Middle frontal gyrus (tissue), 1 donor: Measurements from ENCODE around the gene ORC5.

Experiments used
- DNase-seq: peaks from one replicate; pipeline ENCODE4 v3.0.0-alpha.2; 2015; ENCODE audit warnings: low spot score; ENCODE audit errors: extremely low spot score

Gene ORC5

DNA sequence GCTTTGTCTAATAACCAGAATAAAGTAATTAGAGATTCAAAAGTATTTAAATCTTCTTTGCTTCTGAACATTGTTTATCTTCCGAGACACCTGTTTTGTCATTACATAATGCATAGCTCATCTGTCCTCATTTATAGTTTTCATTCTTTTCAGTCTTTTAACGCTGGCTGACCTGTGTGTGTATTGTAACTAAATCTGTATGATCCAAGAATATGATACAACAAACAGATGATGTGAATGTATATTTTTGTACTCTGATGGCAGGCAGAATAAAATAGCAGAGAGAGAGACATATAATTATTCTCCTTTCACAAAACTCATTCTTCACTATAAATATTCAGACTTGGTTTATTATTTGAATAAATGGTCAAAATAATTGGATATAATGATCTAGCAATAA, 80.6 kb downstream of the ORC5 start:
- DNase-seq: no peak

DNA sequence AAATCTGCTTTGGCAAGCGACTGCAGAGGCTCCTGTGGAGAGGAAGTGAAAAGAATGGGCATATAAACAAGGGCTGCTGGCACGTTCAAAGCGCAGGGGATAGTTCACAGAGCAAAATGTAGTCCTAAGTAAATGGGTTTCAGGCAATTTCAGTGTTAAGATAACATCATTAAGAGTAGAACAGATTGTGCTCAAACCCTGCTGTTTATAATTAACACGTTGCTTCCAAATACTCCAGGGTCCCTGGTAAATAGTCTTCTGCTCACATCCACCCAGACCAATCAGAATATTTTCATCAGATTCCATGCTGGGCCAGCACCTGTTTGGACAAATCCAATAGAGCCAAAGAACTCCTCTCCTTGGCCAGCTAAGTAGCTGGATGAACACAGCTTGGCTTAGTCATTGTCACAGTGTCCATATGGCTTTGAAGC, 81.4 kb downstream of the ORC5 start:
- no peak for DNase-seq

DNA sequence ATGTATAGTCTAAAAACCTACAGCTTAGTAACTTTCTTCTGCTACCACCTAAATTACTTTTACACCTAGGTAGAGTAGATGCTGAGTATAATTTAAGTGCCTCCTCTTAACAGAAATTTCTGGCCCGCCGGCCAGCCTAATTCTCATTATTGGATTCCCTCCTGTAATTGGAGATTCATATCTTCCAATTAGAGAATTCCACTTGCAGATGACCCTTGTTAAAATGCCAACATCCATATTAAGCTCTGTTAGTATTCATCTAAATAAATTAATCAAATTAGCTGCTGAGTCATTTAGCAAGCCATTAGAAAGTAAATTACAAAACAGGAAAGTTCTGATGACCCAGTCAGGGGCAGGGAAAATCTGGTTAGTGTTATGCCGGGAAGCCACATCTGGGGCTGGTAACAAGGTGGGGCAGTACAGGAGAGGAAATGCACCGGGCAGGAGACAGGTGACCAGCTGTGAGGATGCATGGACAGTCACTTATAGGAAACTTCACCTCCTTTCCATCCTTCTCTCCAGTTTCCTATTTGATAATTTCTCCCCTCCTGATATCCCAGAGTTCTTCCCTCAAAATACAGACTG, 82.8 kb downstream of the ORC5 start:
- DNase-seq: no peak

DNA sequence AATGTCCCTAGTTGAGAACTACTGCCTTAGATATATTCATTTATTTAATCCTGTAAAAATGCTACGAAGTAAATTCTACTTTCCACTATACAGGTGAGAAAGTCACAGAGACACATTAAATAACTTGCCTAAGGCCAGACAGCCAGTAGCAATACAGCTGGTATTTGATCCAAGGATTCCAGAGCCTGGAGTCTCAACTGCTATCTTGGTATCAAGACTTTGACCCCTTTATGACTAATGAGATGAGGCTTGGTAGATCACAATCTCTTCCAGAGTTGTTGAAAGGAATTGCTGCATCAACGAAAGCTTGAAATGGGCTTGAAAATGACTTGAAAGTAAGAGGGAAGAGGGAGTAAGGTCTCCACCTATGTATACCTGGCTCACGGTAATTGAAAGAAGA, 83.3 kb downstream of the ORC5 start:
- no peak for DNase-seq

DNA sequence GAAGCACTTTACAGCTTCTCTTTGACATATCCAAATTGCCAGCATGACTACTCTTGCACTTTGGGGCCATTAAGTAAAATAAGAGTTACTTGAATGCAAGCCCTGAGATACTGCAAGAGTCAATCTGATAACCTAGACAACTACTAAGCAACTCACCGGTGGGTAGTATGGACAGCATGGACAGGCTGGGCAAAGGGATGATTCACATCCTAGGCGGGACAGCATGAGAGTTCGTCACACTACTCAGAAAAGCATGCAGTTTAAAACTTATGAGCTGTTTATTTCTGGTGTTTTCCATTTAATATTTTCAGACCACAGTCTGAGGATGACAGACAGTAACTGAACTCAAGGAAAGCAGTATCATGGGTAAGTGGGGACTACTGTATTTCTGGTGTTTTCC, 84.0 kb downstream of the ORC5 start:
- no peak for DNase-seq

DNA sequence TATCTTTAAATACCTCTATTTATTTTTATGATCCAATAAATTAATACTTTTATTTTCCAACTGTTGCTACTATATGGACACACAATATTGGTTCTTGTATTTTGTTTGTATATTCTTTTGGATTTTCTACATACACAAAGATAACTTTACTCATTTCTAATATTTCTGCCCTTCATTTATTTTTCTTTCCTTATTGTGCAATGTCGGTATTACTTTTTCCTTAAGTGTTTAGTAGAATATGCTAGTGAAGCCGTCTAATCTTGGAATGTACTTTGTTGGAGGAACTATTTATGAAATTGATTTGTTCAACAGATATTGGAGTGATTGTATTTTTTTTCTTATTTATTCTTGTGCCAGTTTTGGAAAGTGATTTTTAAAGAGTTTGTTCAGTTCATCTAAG, 94.0 kb downstream of the ORC5 start:
- no peak for DNase-seq

DNA sequence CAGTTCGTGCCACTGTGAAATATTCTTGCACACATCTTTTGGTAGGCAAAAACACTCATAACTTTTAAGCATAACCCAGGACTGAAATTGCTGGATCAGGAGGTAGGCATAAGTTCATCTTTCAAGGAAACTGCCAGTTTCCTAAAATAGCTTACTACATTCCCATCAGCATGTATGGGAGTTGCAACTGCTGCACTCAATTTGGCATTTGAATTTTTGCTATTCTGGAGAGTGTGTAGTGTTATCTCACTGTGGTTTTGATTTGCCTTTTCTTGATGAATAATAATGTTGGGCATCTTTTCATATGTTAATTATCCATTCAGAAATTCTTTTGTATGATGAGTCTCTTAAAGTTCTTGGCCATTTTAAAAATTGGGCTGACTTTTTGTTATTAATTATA, 95.2 kb downstream of the ORC5 start:
- DNase-seq: no peak

DNA sequence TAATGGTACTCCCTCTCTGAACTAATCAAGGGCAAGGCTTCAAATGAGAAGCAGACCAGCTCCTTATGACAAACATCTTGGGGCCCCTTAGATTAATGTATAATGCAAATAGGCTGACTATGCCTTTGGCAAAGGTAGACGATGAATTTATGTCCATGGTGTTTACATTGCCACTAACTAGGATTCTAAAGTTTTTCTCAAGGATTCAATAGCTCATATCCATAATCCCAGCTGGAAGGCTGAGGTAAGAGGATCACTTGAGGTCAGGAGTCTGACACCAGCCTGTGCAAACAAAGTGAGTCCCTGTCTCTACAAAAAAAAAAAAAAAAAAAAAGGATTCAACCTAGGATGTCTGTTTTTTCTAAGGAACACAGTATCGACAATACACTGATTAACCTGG, 96.5 kb downstream of the ORC5 start:
- no peak for DNase-seq

DNA sequence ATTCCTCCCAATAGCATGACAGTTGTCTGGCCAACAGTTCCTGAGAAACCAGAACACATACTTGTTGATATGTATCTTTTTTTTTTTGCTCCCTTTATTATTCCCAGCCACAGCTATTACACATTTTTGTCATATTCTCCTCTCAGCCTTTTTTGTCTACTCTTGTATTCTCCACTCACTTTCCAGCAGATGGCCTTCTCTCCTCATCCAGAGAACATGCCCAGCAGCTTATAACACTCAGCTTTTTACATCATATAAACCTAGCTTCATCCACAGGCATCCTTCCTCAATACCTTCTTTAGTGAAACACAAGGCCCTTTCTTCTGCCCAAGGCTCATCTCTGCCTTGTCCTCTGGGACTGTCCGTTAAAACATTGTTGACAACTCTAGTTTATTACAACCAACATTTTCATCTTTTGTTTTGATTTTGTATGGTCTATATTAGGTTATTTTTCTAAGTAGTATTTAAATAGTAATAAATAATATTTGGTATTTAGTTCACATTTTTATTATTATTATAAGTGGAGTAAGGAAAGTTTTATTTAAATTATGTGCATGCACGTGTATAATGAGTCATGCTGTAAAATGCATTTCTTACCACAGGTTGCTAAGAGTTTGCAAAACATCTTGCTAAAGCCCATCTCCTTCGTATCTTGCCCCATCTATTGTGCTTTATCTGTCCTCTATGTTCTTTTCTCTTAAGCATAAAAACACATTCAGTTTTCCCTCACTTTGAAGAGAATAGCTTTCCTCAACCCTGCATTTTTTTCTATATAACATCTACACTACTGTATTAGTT, 101.5 kb downstream of the ORC5 start:
- DNase-seq: no peak

DNA sequence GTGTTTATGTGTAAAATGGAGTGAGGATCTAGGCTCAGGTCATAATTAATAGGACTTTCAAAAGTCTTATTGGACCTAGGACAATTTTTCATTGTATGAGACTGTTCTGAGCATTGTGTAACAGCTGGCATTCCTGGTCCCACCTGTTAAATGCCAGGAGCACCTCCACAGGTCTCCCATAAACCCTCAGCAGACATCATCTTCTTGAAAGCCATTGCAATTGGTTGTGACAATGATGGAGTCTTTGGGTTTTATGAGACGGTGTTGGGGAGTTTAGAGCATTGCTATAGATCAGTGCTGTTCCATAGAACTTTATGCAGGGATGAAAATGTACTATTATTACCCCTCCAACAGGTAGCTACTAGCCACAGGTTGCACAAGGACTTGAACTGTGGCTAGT, 108.9 kb downstream of the ORC5 start:
- DNase-seq: no peak

DNA sequence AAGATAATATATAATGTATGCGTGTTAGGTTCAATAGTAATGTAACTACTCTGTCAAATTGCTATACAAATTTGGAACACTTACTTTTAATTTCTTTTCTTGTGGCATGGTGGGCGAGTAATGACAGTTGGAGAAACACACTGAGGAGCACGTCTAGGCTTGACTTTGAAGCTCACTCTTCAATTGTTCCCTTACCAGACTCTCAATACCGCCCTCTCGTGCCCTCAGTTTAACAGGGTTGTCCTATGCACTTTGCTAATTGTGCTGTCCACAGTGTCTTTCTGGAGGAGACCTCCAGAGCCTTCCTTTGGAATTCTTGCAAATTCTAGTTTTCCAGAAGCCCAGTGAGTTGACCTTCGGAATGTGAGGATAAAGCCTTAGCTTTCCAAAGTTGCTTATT, 111.1 kb downstream of the ORC5 start:
- DNase-seq: no peak

DNA sequence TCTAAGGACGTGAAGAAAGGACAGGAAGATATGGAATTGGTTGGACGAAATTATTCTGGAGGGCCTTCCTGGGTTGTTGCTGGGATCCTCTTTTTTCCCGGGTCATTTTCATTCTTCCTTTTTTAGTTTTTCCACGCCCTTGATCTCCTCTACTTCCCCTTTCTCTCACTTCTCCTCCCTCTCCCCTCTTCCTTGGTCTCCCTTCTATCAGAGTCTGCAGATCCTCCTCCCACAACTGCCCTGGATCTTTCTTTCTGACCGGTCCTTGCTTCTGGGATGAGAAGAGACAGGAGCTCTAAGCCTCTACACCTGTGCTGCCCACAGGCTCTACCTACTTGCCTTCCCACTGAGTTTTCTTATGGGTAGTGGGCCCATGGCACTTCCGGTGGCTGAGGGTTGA, 114.7 kb downstream of the ORC5 start:
- no peak for DNase-seq

DNA sequence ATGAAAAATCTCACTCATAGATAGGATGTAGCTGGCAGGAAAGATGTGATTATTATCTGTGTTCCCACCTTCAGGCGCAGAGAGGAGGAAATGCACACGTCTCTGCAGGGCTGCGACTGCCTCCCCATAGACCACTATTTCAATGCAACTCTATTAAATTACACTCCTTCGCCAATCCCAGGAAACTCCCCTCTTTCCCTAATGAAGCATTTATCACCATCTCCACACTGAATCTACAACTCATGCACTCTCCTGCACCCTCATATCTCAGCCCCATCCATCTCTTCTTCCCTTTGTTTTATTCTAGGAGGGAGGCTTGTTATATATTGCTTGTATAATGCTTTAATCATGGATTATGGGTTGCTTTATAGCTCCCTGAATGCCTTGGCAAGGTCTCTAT, 116.6 kb downstream of the ORC5 start:
- DNase-seq: no peak

DNA sequence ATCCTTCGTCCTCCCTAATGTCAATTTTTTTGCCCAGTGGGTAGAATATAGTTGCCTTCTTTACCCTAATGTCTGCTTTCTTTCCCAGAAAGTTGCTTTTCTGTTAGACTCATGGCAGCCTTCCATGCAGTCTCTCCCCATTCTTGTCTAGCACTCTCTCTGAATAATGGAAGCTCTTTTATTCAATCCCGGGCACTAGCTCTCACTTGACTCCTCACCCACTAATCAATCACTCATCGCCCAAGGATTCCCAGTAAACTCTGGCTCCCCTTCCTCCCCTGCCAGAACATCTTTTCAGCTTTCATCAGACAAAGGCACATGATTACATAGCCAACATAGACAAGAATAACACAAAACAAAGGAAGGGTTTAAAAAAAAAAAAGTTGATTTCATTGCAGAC, 118.2 kb downstream of the ORC5 start:
- DNase-seq: no peak

DNA sequence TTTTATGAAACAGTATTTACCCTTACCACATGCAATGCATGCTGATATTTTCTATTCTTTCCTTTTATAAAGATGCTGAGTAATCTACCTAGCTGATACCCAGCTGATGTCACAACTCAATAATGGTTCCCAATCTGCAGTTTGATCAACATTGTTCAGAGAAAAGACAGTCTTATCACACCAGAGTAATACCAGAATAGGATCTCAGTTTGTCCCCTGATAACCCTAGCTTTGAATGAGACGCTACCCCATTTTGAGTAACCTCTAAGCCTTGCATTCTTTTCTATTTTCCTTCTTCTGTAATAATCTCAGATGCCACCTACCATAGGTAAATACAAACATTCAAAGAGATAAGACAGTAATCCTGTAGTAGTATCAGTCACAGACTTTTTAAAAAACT, 118.8 kb downstream of the ORC5 start:
- DNase-seq: no peak
